H1 (cell line): ENCODE data around the gene CRHBP. TPM values are rescaled to one million over a fixed set of nuclear protein-coding genes. Genes with fewer than 3 reads are reported as not detected.

Experiments used
- CTCF ChIA-PET: fragments of 300-600 bp; sonication (Branson Sonifier 250); formaldehyde crosslinking; loops from one replicate; lab custom pipeline; 2021; ENCODE audit not compliant: partially characterized antibody; lab: Charles Lee
- POLR2A ChIA-PET: fragments of 300-600 bp; sonication (Branson Sonifier 250); formaldehyde crosslinking; loops from one replicate; lab custom pipeline; 2021; ENCODE audit warnings: inconsistent platforms; ENCODE audit not compliant: partially characterized antibody; lab: Charles Lee
- DNase-seq, 2 experiments: peaks; one replicate each; pipeline versions ENCODE4 v3.0.0 to v3.0.0-alpha.2; 2010 to 2022; ENCODE audit warnings: low spot score in 2 of 2, low read depth in 1 of 2, mixed read lengths in 1 of 2
- FAIRE-seq: peaks from 2 replicates; lab custom pipeline; 2011; peaks lifted over from hg19 to GRCh38; lab: Jason Lieb, UNC
- H2AFZ ChIP-seq: 2 replicates; pipeline ENCODE4 v1.8.1; 2012; ENCODE audit warnings: low read length, inconsistent platforms
- H2AK5ac ChIP-seq: 2 replicates; pipeline ENCODE4 v1.6.1; 2013; ENCODE audit warnings: low read depth, low read length
- H2BK120ac ChIP-seq: replicated peaks from 2 replicates; pipeline ENCODE3; 2013; ENCODE audit warnings: low read depth, low read length, inconsistent platforms
- H2BK12ac ChIP-seq: 2 replicates; pipeline ENCODE4 v1.6.1; 2013; ENCODE audit warnings: low read depth, low read length
- H2BK15ac ChIP-seq: 2 replicates; pipeline ENCODE4 v1.6.1; 2013; ENCODE audit warnings: low read length
- H2BK20ac ChIP-seq: 2 replicates; pipeline ENCODE4 v1.6.1; 2013; ENCODE audit warnings: low read length
- H2BK5ac ChIP-seq: 2 replicates; pipeline ENCODE4 v1.6.1; 2013; ENCODE audit warnings: low read depth, low read length
- H3K14ac ChIP-seq: 2 replicates; pipeline ENCODE4 v1.6.1; 2013; ENCODE audit warnings: inconsistent platforms; ENCODE audit not compliant: insufficient read length
- H3K18ac ChIP-seq: 2 replicates; pipeline ENCODE4 v1.6.1; 2013; ENCODE audit warnings: low read length; ENCODE audit errors: extremely low read depth
- H3K23ac ChIP-seq: 2 replicates; pipeline ENCODE4 v1.6.1; 2013; ENCODE audit warnings: inconsistent platforms; ENCODE audit not compliant: insufficient read length
- H3K23me2 ChIP-seq: 2 replicates; pipeline ENCODE4 v1.6.1; 2013; ENCODE audit warnings: low read depth, low read length
- H3K27ac ChIP-seq: 2 replicates; pipeline ENCODE4 v1.6.1; 2011; ENCODE audit warnings: low read depth, low read length, inconsistent platforms
- H3K27me3 ChIP-seq, 4 experiments: replicated peaks in 1 of 4; 1 replicate in 1 of 4; 2 replicates in 3 of 4; pipeline versions ENCODE4 v1.6.1 to v1.8.1; 2011 to 2013; ENCODE audit warnings: low read length in 3 of 4, mild to moderate bottlenecking in 3 of 4, inconsistent platforms in 2 of 4, mixed read lengths in 2 of 4, moderate library complexity in 1 of 4; ENCODE audit not compliant: control insufficient read depth in 3 of 4, insufficient read depth in 3 of 4; ENCODE audit errors: extremely low read depth in 1 of 4
- H3K36me3 ChIP-seq, 4 experiments: 2 replicates each; pipeline versions ENCODE4 v1.6.1 to v1.8.1; 2011 to 2013; ENCODE audit warnings: mild to moderate bottlenecking in 4 of 4, low read length in 3 of 4, moderate library complexity in 2 of 4, control low read depth in 1 of 4, inconsistent platforms in 1 of 4; ENCODE audit not compliant: insufficient read depth in 4 of 4, control insufficient read depth in 2 of 4
- H3K4ac ChIP-seq: replicated peaks from 2 replicates; pipeline ENCODE3; 2013; ENCODE audit warnings: low read length, low read depth, mixed read lengths, inconsistent platforms; ENCODE audit not compliant: insufficient read length
- H3K4me1 ChIP-seq, 4 experiments: replicated peaks in 1 of 4; 1 replicate in 1 of 4; 2 replicates in 3 of 4; pipeline versions ENCODE4 v1.6.1 to v1.8.1; 2011 to 2013; ENCODE audit warnings: low read length in 3 of 4, inconsistent platforms in 2 of 4, mixed read lengths in 1 of 4; ENCODE audit not compliant: insufficient read depth in 4 of 4, control insufficient read depth in 3 of 4
- H3K4me2 ChIP-seq, 2 experiments: 2 replicates each; pipeline versions ENCODE4 v1.6.1 to v1.8.1; 2011 to 2013; ENCODE audit warnings: low read depth in 2 of 2, low read length in 2 of 2, control low read depth in 1 of 2, inconsistent platforms in 1 of 2, mild to moderate bottlenecking in 1 of 2; ENCODE audit not compliant: insufficient read depth in 1 of 2
- H3K4me3 ChIP-seq, 4 experiments: fragments of 200-600, 300-600 bp in 1 of 4; sonication (generic), shearing (Covaris generic), sonication (Bioruptor Twin) in 1 of 4; 2 replicates each; pipeline versions ENCODE4 v1.5.1 to v1.8.1; 2011 to 2016; ENCODE audit warnings: low read length in 4 of 4, low read depth in 3 of 4, control low read depth in 2 of 4, inconsistent platforms in 2 of 4, mild to moderate bottlenecking in 2 of 4, mixed read lengths in 1 of 4, moderate library complexity in 1 of 4; ENCODE audit not compliant: insufficient read depth in 2 of 4; ENCODE audit errors: extremely low read depth in 1 of 4
- H3K56ac ChIP-seq: replicated peaks from 2 replicates; pipeline ENCODE3; 2013; ENCODE audit warnings: low read depth, mild to moderate bottlenecking, mixed read lengths, low read length, inconsistent platforms; ENCODE audit not compliant: insufficient read length
- H3K79me1 ChIP-seq: 2 replicates; pipeline ENCODE4 v1.6.1; 2013; ENCODE audit warnings: low read depth, low read length, control low read depth
- H3K79me2 ChIP-seq, 2 experiments: 2 replicates each; pipeline versions ENCODE4 v1.6.1 to v1.8.1; 2012 to 2013; ENCODE audit warnings: low read length in 2 of 2, mild to moderate bottlenecking in 2 of 2, inconsistent platforms in 1 of 2; ENCODE audit not compliant: insufficient read depth in 2 of 2, control insufficient read depth in 1 of 2
- H3K9ac ChIP-seq, 4 experiments: replicated peaks in 1 of 4; 1 replicate in 1 of 4; 2 replicates in 3 of 4; pipeline versions ENCODE4 v1.6.1 to v1.8.1; 2011 to 2013; ENCODE audit warnings: low read depth in 3 of 4, low read length in 3 of 4, control low read depth in 2 of 4, mild to moderate bottlenecking in 2 of 4, moderate library complexity in 2 of 4, inconsistent platforms in 1 of 4; ENCODE audit errors: extremely low read depth in 1 of 4
- H3K9me3 ChIP-seq, 2 experiments: 2 replicates each; pipeline versions ENCODE4 v1.6.1 to v1.8.1; 2012 to 2013; ENCODE audit warnings: mild to moderate bottlenecking in 2 of 2, moderate library complexity in 2 of 2, control low read depth in 1 of 2, inconsistent platforms in 1 of 2, low read depth in 1 of 2, low read length in 1 of 2, mixed read lengths in 1 of 2; ENCODE audit not compliant: insufficient read depth in 2 of 2
- H4K20me1 ChIP-seq, 2 experiments: replicated peaks in 1 of 2; 2 replicates each; pipeline versions ENCODE3 to v1.8.1; 2011 to 2013; ENCODE audit warnings: inconsistent platforms in 2 of 2, low read length in 2 of 2, mild to moderate bottlenecking in 1 of 2; ENCODE audit not compliant: insufficient read depth in 2 of 2, control insufficient read depth in 1 of 2
- H4K5ac ChIP-seq: 2 replicates; pipeline ENCODE4 v1.6.1; 2013; ENCODE audit warnings: low read length, low read depth, mixed read lengths, inconsistent platforms; ENCODE audit not compliant: insufficient read length
- H4K8ac ChIP-seq: 2 replicates; pipeline ENCODE4 v1.8.0; 2013; ENCODE audit warnings: mild to moderate bottlenecking, moderate library complexity, low read length, inconsistent platforms; ENCODE audit not compliant: insufficient read depth; ENCODE audit errors: extremely low read depth
- H4K91ac ChIP-seq: replicated peaks from 2 replicates; pipeline ENCODE3; 2013; ENCODE audit warnings: low read length, mixed read lengths, inconsistent platforms; ENCODE audit not compliant: insufficient read length
- BACH1 ChIP-seq: IDR thresholded peaks from 2 replicates; pipeline ENCODE4 v1.6.1; 2012; ENCODE audit warnings: low read length, improper control_type of control experiment
- MAFK ChIP-seq: IDR thresholded peaks from 2 replicates; pipeline ENCODE4 v1.6.1; 2012; ENCODE audit warnings: low read depth, mild to moderate bottlenecking, improper control_type of control experiment, low read length
- NRF1 ChIP-seq: IDR thresholded peaks from 2 replicates; pipeline ENCODE4 v1.6.1; 2011; ENCODE audit warnings: mild to moderate bottlenecking, low read depth, low read length, improper control_type of control experiment
- TCF12 ChIP-seq: IDR thresholded peaks from 2 replicates; pipeline ENCODE4 v1.6.1; 2011; ENCODE audit warnings: low read depth, mild to moderate bottlenecking, low read length
- WGBS, 2 experiments: shearing (Covaris generic) in 1 of 2; methylation state at CpG; one replicate each; pipeline versions ENCODE4 v1.1.6 to v1.1.7; 2013 to 2015; ENCODE audit warnings: low lambda C conversion rate in 2 of 2, mixed read lengths in 2 of 2, inconsistent platforms in 1 of 2, low coverage in 1 of 2, missing lambda C conversion rate in 1 of 2; ENCODE audit not compliant: insufficient replicate concordance in 2 of 2, insufficient coverage in 1 of 2, insufficient read length in 1 of 2; ENCODE audit errors: extremely low coverage in 1 of 2, missing lambda C conversion rate in 1 of 2; 5-methylcytosine and 5-hydroxymethylcytosine counted together
- polyA plus RNA-seq, 7 experiments: library from polyadenylated mRNA; depleted of rRNA in 3 of 7; stranded (reverse) in 5 of 7; unstranded in 2 of 7; fragments of >200 nt in 5 of 7; fragments of 200-250 nt in 2 of 7; gene quantifications; 1 replicate in 5 of 7; 2 replicates in 1 of 7; 4 replicates in 1 of 7; pipeline versions ENCODE4 v1.2.1 to v1.2.3, GENCODE V29; 2011 to 2013; ENCODE audit warnings: missing spikeins in 2 of 7, mixed read lengths in 2 of 7
- total RNA-seq: library from RNA; stranded (reverse); fragmentation: NEBNext Ultra II Directional; extraction: Animal tissue kit (Norgen Biotek cat#: 25700); gene quantifications from 2 replicates; pipeline ENCODE4 v1.2.1, GENCODE V29; 2021

CRHBP gene
- total and polyA plus RNA-seq, 2 of the 8 experiments (the other 6 are each of a cell fraction or from before 2014, with no cell fraction given) = 0.30 TPM; not detected in 1

DNA sequence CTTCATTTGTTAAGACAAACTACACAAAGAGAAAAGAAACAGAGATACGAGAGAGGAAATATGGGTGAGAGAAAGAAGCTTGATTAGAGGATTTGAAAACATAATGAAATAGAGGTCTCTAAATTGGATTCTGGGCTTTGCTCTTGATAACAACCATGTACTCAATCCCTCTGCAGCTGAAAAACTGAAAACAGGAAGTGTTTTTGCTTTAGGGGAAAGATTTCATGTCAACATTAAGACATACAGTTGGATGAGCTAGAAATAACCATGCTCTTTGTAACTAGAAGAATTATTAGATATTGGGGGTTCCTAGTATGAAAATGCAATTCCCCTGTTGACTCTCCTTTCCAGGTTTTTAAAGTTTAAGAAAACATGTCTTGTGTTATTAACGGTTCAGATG, 21.9 kb downstream of the CRHBP start:
- CTCF ChIA-PET = no interaction called here
- TF ChIP-seq MAFK = no peak
- TF ChIP-seq BACH1 = no peak
- TF ChIP-seq NRF1 = no peak
- no peak for TF ChIP-seq TCF12

More for the DNA sequence above, 21.9 kb downstream of the CRHBP start:
- FAIRE-seq = no peak
- no peaks in the 10 kb centered on the region for H3K36me3 ChIP-seq
- H3K4me3 ChIP-seq = no peak overlapping the region
- no peaks in the 10 kb centered on the region for H4K20me1 ChIP-seq
- H2BK20ac ChIP-seq = no peak overlapping the region
- H4K91ac ChIP-seq = no peak overlapping the region
- no peak overlapping the region for H3K14ac ChIP-seq
- no peaks in the 10 kb centered on the region for H3K79me2 ChIP-seq
- no peak overlapping the region for H3K27ac ChIP-seq
- no peak overlapping the region for H3K23ac ChIP-seq
- DNase-seq = no peak
- H3K18ac ChIP-seq = no peak overlapping the region
- H3K4ac ChIP-seq = no peak overlapping the region
- H2BK12ac ChIP-seq = no peak overlapping the region
- no peak overlapping the region for H2BK15ac ChIP-seq
- no peak overlapping the region for H3K56ac ChIP-seq
- no peak overlapping the region for H4K8ac ChIP-seq
- no peak overlapping the region for H2AFZ ChIP-seq
- no peak overlapping the region for H3K4me2 ChIP-seq
- H3K27me3 ChIP-seq = no peaks in the 10 kb centered on the region
- POLR2A ChIA-PET = no interaction called here
- H2BK120ac ChIP-seq = no peak overlapping the region
- H3K9ac ChIP-seq = no peak overlapping the region
- no peak overlapping the region for H2AK5ac ChIP-seq
- 91% methylated on average over 2 of the region's 2 CpGs; no CpG with 5 or more reads in 1 of the 2 experiments for WGBS, 2 experiments
- H2BK5ac ChIP-seq = no peak overlapping the region
- no peaks in the 10 kb centered on the region for H3K23me2 ChIP-seq
- no peaks in the 10 kb centered on the region for H3K4me1 ChIP-seq
- no peak overlapping the region for H4K5ac ChIP-seq
- no peaks in the 10 kb centered on the region for H3K9me3 ChIP-seq
- no peaks in the 10 kb centered on the region for H3K79me1 ChIP-seq
